Mesothelial cell of epicardium (in vitro differentiated cells): ENCODE data around the gene ZNF358. TPM values are rescaled to one million over a fixed set of nuclear protein-coding genes. Genes with fewer than 3 reads are reported as not detected.

Experiments used
- DNase-seq, 2 experiments: peaks; one replicate each; pipeline ENCODE4 v3.0.0; 2021; ENCODE audit warnings: low spot score in 2 of 2; ENCODE audit not compliant: unreplicated experiment in 2 of 2
- H3K27ac Mint-ChIP-seq: 2 replicates; pipeline ENCODE4 v1.8.0; 2021; ENCODE audit warnings: mixed read lengths
- H3K27me3 Mint-ChIP-seq: 2 replicates; pipeline ENCODE4 v1.8.0; 2021; ENCODE audit warnings: low read depth, mixed read lengths
- H3K36me3 Mint-ChIP-seq: 2 replicates; pipeline ENCODE4 v1.8.0; 2021; ENCODE audit warnings: mixed read lengths
- H3K4me1 Mint-ChIP-seq: 2 replicates; pipeline ENCODE4 v1.8.0; 2021; ENCODE audit warnings: mixed read lengths
- H3K4me3 Mint-ChIP-seq: 2 replicates; pipeline ENCODE4 v1.8.0; 2021; ENCODE audit warnings: mild to moderate bottlenecking, moderate library complexity, mixed read lengths
- H3K9me3 Mint-ChIP-seq: 2 replicates; pipeline ENCODE4 v1.8.0; 2021; ENCODE audit warnings: mixed read lengths
- total RNA-seq: library from RNA; stranded (reverse); gene quantifications from 3 replicates; pipeline ENCODE4 v1.2.1, GENCODE V29; 2021
- TF ChIP-seq, protein P1 (sequence below): fragments of 200-600 bp; sonication (generic); IDR thresholded peaks from one replicate; pipeline ENCODE4 v1.5.0; 2021; ENCODE audit warnings: antibody characterized with exemption; ENCODE audit not compliant: unreplicated experiment

ZNF358 gene
- total RNA-seq, 1 donor from 2014 or later = 67.5 TPM

DNA sequence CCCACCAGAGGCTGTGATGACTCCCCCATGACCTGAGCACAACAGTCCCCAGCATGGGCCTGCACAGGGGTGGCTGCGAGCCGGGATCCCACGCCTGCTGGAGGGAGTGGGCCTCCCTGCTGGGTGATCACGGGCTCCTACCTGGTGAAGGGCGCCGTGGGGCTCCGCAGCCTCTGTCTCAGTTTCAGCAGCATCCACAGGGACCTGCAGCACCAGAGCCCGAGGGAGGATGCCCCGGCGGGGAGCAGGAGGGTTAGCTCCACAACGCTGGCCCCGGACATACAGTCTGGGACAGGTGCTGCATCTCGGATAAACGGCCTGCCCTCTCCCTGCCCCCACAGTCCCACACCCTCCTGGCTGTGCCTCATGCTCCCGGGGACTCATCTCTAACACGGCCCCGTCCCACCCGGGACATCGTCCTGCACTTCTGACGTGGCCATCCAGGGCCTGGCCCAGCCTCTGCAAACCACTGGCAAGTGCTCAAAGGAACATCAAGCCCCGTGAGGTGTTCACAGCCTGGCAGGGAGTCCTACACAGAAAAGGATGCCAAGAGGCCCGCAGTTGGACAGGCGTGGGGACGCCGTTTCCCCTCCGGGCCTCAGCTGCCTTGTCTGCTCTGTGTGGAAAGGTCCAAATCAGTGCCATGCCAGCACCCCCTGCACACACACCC lies 37.6 kb upstream of the ZNF358 start:
- H3K27me3 Mint-ChIP-seq = no peaks in the 10 kb centered on the region
- H3K4me3 Mint-ChIP-seq = no peak overlapping the region
- TF ChIP-seq, protein P1, sequence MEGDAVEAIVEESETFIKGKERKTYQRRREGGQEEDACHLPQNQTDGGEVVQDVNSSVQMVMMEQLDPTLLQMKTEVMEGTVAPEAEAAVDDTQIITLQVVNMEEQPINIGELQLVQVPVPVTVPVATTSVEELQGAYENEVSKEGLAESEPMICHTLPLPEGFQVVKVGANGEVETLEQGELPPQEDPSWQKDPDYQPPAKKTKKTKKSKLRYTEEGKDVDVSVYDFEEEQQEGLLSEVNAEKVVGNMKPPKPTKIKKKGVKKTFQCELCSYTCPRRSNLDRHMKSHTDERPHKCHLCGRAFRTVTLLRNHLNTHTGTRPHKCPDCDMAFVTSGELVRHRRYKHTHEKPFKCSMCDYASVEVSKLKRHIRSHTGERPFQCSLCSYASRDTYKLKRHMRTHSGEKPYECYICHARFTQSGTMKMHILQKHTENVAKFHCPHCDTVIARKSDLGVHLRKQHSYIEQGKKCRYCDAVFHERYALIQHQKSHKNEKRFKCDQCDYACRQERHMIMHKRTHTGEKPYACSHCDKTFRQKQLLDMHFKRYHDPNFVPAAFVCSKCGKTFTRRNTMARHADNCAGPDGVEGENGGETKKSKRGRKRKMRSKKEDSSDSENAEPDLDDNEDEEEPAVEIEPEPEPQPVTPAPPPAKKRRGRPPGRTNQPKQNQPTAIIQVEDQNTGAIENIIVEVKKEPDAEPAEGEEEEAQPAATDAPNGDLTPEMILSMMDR = no peak
- no peak overlapping the region for H3K27ac Mint-ChIP-seq
- H3K9me3 Mint-ChIP-seq = no peaks in the 10 kb centered on the region
- peaks cover 16% of the 10 kb centered on the region for H3K4me1 Mint-ChIP-seq
- DNase-seq = no peak
- H3K36me3 Mint-ChIP-seq = peaks cover 1% of the 10 kb centered on the region

DNA sequence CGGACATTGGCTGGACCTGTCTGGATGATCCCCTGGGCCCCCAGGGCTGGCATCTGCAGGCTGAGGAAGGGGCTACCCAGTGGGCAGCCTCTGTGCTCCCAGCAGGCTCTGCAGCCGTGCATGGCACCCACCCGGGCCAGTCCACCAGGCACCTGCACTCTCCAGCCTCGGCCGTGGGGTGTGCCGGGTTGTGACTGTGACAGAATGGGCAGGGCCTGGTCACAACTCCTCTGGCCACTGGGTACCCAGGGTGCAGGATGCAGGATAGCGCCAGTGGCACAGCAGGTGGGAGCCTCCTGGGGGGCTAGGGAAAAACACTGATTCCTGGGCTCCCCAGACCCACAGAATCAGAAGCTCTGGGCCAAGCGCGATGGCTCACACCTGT lies 37.1 kb upstream of the ZNF358 start:
- H3K27ac Mint-ChIP-seq = no peak overlapping the region

DNA sequence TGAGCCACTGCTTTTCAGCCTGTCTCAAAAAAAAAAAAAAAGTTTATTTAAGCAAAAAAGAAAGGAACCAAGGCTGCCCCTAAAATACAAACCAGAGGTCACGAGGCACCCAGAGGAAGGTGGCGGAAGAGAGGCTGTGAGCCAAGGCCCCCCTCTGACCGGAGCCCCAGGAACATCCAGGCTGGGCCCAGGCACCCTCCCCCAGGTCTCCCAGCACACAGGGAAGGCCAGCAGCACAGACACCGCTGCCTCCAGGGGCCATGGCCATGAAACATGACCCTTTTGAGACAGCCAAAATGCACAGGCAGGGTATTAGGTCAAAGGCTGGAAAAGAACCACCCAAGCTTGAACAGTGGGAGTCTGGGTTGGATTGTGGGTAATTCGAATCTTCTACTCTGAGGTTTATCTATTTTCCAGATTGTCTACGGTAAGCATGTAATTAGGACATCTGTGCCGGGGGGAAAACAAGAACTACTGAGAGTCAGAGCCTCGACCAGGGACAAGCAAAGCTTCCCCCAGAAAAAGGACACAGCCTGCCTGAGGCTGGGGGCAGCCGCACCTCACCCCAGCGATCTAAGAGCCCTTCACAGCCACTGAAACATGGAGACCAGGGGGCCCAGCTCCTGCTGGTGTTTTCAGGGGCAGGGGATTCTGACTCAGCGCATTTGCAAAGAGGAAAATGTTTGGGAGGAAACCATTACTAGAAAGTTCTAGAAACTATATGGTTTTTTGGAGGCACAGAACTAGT lies 35.5 kb upstream of the ZNF358 start:
- H3K4me1 Mint-ChIP-seq = peaks cover 20% of the 10 kb centered on the region
- no peaks in the 10 kb centered on the region for H3K36me3 Mint-ChIP-seq
- no peaks in the 10 kb centered on the region for H3K9me3 Mint-ChIP-seq
- DNase-seq = no peak
- TF ChIP-seq, protein P1 = no peak
- no peaks in the 10 kb centered on the region for H3K27me3 Mint-ChIP-seq
- H3K27ac Mint-ChIP-seq = peak overlapping the region; percentile 92
- H3K4me3 Mint-ChIP-seq = no peak overlapping the region

More for the DNA sequence above, 37.1 kb upstream of the ZNF358 start:
- DNase-seq = no peak
- no peak overlapping the region for H3K4me3 Mint-ChIP-seq
- no peaks in the 10 kb centered on the region for H3K27me3 Mint-ChIP-seq
- no peaks in the 10 kb centered on the region for H3K36me3 Mint-ChIP-seq
- TF ChIP-seq, protein P1 = no peak
- peaks cover 20% of the 10 kb centered on the region for H3K4me1 Mint-ChIP-seq
- H3K9me3 Mint-ChIP-seq = no peaks in the 10 kb centered on the region

DNA sequence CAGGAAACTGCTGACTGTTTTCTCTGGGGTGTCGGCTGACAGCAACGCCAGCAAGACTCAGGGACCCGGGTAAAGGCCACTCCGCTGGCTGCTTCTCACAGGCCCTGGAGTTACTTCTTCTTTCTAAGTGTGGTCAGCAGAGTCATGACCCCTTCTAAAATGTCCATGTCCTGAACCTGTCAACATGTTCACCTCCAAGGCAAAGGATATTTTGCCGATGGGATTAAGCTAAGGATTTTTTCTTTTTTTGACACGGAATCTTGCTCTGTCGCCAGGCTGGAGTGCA lies 35.0 kb upstream of the ZNF358 start:
- H3K27ac Mint-ChIP-seq = no peak overlapping the region
- no peak overlapping the region for H3K4me3 Mint-ChIP-seq
- DNase-seq = no peak
- H3K4me1 Mint-ChIP-seq = peaks cover 20% of the 10 kb centered on the region
- TF ChIP-seq, protein P1 = no peak
- H3K36me3 Mint-ChIP-seq = no peaks in the 10 kb centered on the region
- H3K9me3 Mint-ChIP-seq = no peaks in the 10 kb centered on the region
- H3K27me3 Mint-ChIP-seq = no peaks in the 10 kb centered on the region

DNA sequence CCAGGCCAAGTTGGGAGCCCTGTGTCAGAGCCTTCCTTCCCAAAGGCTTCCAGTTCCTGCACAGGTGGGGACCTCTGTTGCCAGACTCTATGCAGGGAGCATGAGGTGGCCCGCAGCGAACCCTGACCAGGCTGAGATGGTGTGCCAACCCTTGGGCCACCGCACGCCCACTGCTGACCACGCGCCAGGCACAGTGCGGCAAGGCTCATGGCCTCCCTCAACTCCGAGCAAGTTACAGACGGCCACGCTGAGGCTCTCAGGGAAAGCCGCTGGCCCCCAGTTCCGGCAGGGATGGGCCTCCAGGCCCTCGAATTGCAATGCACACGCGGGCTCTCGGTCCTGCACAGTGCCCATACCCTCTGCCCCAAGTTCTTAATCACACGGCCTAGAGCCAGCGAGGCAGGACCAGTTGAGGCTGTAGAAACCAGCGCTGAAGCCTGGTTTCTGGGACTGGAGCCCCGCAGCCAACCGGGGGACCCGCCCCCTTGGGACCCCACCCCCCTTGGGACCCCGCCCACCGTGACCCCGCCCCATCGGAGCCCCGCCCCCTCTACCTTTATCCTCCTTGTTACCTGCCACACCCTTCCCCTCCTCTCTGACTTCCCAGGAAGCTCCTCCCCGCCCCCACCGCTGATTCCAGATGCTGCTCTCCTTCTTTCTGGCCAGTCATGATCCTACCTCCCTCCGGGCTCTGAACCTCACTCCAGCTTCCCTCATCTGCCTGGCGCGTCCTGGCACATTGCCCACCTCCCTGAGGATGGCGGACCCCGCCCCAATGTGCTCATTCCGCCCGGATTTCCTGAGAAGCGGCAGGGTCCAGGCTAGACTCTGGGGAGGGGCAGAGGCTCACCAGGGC lies 33.1 kb upstream of the ZNF358 start:
- H3K9me3 Mint-ChIP-seq = no peaks in the 10 kb centered on the region
- TF ChIP-seq, protein P1 = no peak

More for the DNA sequence above, 33.1 kb upstream of the ZNF358 start:
- Mint-ChIP-seq H3K4me1 (peaks cover 20% of the 10 kb centered on the region), H3K27me3 (no peaks in the 10 kb centered on the region), H3K27ac (peak overlapping the region; percentile 75), H3K4me3 (peak overlapping the region; percentile 29), H3K36me3 (no peaks in the 10 kb centered on the region)
- peak; percentile 51 to 66 for DNase-seq
